GM19238 (cell line): ENCODE measurements around the gene CD209.
"Not testable (repeated sequence)": the region's sequence is repeated elsewhere in the genome, so short reads cannot be mapped to it uniquely, and the experiment has no call there.

Source experiments
- DNase-seq: peaks from one replicate; pipeline ENCODE4 v3.0.0; 2011; ENCODE audit warnings: low spot score; ENCODE audit not compliant: insufficient read length

CD209 gene

GRCh38 chr19:7769171-7769570, 21.8 kb upstream of the CD209 start:
- DNase-seq = no peak

- no peak for DNase-seq
Observed at GRCh38 chr19:7767487-7767886, 20.2 kb upstream of the CD209 start.

- no peak for DNase-seq
Observed at GRCh38 chr19:7766535-7766934, 19.2 kb upstream of the CD209 start.

GRCh38 chr19:7765043-7765442, 17.7 kb upstream of the CD209 start:
- DNase-seq = not testable (repeated sequence)

- DNase-seq = not testable (repeated sequence)
Observed at GRCh38 chr19:7764157-7764556, 16.8 kb upstream of the CD209 start.

- no peak for DNase-seq
Observed at GRCh38 chr19:7763696-7764095, 16.4 kb upstream of the CD209 start.

GRCh38 chr19:7762719-7763293, 15.5 kb upstream of the CD209 start, which contains the start of gene CLEC4M:
Gene CLEC4M (plus strand): TSS chr19:7763243. CDS start chr19:7763267, 24 bp downstream.
- no peak for DNase-seq

GRCh38 chr19:7759156-7759555, 11.8 kb upstream of the CD209 start:
- no peak for DNase-seq

- no peak for DNase-seq
Observed at GRCh38 chr19:7757358-7757757, 10.0 kb upstream of the CD209 start.

GRCh38 chr19:7756258-7756657, 8.9 kb upstream of the CD209 start:
- DNase-seq = no peak

GRCh38 chr19:7751157-7751783, 3.9 kb upstream of the CD209 start:
- no peak for DNase-seq

GRCh38 chr19:7748756-7749155, 1.4 kb upstream of the CD209 start:
- DNase-seq = no peak

GRCh38 chr19:7748171-7748570, 837 bp upstream of the CD209 start:
- no peak for DNase-seq

- not testable (repeated sequence) for DNase-seq
Observed at GRCh38 chr19:7746306-7746705, 1.0 kb downstream of the CD209 start.

GRCh38 chr19:7744871-7745650, 2.3 kb downstream of the CD209 start:
- no peak for DNase-seq

- no peak for DNase-seq
Observed at GRCh38 chr19:7744199-7744786, 3.0 kb downstream of the CD209 start.

GRCh38 chr19:7743425-7743841, 3.9 kb downstream of the CD209 start:
- DNase-seq = peak; percentile 66

GRCh38 chr19:7742991-7743390, 4.3 kb downstream of the CD209 start:
- no peak for DNase-seq

- no peak for DNase-seq
Observed at GRCh38 chr19:7742575-7742974, 4.8 kb downstream of the CD209 start.

GRCh38 chr19:7740682-7741054, 6.7 kb downstream of the CD209 start:
- DNase-seq = no peak

- no peak for DNase-seq
Observed at GRCh38 chr19:7739801-7740681, 7.3 kb downstream of the CD209 start.
